ACHN (cell line): ENCODE results near the gene NSUN2.
"Not testable (repeated sequence)": the region's sequence is repeated elsewhere in the genome, so short reads cannot be mapped to it uniquely, and the experiment has no call there.

Experiments
- DNase-seq: peaks from one replicate; pipeline ENCODE4 v3.0.0-alpha.2; 2015
- in situ Hi-C: cut with HindIII; loops from 2 replicates; pipeline ENCODE4 v1.10.0; 2017; ENCODE audit warnings: low sequenced_read_pairs, low pct_ligation_motif_present, low pct_unique_long_range_greater_than_20kb

NSUN2 gene

GRCh38 chr5:6574111-6574510 lies 58.7 kb downstream of the NSUN2 start:
- DNase-seq, result no peak
- in situ Hi-C loops, result no loop called here

GRCh38 chr5:6573651-6574101 lies 59.2 kb downstream of the NSUN2 start:
- in situ Hi-C loops, result no loop called here
- no peak for DNase-seq

DNA sequence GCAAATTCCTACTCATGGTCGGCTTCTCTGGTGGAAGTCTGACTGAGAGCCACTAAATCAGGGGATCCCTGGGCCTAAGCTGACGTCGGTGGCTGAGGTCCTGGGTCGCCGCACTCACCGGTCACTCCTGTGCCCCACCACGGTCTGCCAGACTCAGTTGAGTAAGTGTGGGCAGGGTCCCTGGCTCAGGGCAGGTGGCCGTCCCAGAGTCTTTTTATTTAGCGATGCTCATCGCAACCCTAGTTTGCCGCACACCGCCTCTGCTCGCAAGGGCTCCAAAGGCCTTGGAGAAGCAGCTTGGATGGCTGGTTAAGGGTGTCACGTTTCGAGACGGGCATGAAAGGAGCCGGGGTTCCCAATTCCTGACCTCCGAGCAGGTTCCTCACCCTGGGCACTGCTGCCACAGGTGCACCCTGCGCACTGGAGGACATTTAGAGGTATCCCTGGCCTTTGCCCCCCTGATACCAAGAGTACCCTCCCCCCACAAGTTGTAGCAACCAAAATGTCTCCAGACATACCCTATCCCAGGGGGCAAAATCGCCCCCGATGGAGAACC lies 59.9 kb downstream of the NSUN2 start:
- in situ Hi-C loops, result no loop called here
- DNase-seq, result no peak

DNA sequence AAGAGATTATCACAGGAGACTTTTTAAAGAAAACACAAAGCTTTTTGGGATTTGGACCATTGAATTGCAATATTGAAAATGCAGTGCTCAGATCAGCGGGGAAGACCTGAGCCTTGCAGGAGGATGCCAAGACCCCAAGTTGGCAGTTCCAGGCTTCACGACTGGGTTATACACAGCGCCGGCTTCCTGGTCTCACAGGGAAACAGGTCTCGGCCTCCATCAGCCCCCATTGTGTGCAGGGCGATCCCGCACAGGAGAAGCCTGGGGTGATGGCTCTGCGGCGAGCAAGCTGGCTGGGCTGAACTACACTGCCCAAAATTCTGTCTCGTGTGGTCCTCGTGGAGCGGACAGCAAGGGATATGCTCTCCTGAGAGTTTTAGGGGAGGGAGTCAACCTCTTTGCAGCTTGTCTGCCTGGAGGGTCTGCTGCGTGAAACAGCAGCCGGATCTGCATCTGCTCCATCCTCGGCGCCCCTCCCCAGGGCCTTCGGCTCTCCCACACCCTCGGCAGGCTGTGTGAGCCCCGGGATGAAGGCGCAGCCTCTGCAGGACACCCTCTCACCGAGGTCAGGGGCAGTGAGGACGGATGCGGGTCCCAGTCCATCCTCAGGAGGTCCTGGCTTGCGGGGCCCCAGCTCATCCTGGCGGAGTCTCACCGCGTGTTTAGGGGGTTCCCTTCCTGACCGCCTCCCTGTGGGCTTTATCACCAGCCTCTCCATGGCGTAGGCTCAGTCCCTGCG lies 60.6 kb downstream of the NSUN2 start:
- DNase-seq, result no peak

GRCh38 chr5:6571607-6572006 lies 61.2 kb downstream of the NSUN2 start:
- DNase-seq, in situ Hi-C loops: not testable (repeated sequence)

More for the DNA sequence above, 60.6 kb downstream of the NSUN2 start:
- in situ Hi-C loops, result no loop called here

GRCh38 chr5:6570530-6570929 lies 62.3 kb downstream of the NSUN2 start:
- DNase-seq, result no peak
- in situ Hi-C loops, result no loop called here

DNA sequence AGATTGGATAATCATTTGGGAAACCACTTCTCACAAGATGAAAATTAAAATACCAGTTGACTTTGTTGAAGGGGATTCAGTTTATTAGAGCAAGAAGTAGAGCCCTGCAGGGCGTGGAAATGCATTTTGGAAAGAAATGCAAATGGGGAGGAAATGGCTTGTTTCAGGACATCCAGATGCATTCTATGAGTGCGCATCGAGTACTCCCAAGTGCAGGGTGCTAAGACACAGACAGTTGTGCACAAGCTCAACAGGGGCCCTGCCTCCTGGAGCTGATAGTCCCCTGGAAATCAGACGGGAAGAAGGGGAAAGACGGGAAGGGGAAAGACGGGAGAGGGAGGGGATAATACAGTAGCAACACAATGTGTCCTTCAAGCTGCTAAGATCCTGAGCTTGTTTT lies 64.0 kb downstream of the NSUN2 start:
- in situ Hi-C loops, result no loop called here
- no peak for DNase-seq

- in situ Hi-C loops, result no loop called here
- DNase-seq, result no peak
Measured at GRCh38 chr5:6568383-6568782, 64.5 kb downstream of the NSUN2 start.

DNA sequence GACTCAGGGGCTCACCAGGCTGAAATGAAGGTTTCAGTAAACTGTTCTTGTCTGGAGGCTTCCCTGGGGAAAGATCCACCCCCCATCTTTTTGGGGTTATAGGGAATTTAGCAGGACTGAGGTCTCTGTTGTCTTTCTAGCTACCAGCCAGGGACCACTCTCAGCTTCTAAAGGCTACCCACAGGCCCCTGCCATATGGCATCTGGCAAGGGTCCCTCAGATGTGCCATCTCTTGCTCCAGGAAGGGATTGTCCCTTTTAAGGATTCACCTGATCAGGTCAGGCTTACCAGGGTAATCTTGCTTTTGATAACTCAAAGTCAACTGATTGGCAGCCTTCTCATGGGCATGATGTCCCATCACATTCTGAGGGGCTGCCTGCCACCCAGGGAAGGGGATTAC lies 65.0 kb downstream of the NSUN2 start:
- in situ Hi-C loops, result no loop called here
- no peak for DNase-seq

DNA sequence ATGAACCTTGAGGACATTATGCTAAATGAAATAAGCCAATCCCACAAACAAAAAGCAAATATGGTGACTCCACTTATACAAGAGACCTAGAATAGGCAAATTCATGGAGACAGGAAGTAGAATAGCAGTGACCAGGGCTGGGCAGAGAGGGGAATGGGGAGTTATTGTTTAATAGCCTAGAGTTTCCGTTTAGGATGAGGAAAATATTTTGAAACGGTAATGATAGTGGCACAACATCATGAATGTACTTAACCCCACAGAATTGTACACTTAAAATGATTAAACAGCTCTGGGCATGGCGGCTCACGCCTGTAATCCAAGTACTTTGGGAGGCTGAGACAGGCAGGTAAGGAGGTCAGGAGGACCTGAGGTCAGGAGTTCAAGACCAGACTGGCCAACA lies 65.8 kb downstream of the NSUN2 start:
- no peak for DNase-seq

GRCh38 chr5:6565492-6565891 lies 67.4 kb downstream of the NSUN2 start:
- in situ Hi-C loops, result no loop called here
- no peak for DNase-seq

More for the DNA sequence above, 65.8 kb downstream of the NSUN2 start:
- in situ Hi-C loops, result no loop called here

GRCh38 chr5:6557807-6558575 lies 74.9 kb downstream of the NSUN2 start:
- in situ Hi-C loops, result no loop called here
- no peak for DNase-seq

GRCh38 chr5:6556802-6557102 lies 76.1 kb downstream of the NSUN2 start:
- no peak for DNase-seq
- in situ Hi-C loops, result no loop called here

- in situ Hi-C loops, result no loop called here
- DNase-seq, result no peak
Measured at GRCh38 chr5:6556089-6556801, 76.6 kb downstream of the NSUN2 start.

DNA sequence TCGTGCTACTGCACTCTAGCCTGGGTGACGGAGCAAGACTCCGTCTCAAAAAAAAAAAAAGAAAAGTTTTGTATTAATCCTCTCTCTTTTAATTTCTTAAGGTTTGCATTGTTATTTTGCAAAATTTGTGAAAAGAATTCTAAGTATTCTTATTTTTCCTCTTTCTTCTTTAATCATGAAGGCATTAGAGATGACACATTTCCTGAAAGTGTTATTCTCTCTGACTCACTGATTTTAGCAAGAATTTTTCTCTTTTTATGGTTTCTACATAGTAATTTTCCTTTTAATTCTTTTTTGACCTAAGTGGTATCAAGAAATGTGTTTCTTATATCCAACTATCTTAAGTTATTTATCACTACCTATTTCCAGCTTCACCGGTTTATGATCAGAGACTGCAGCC lies 78.0 kb downstream of the NSUN2 start:
- in situ Hi-C loops, result no loop called here
- DNase-seq, result no peak

DNA sequence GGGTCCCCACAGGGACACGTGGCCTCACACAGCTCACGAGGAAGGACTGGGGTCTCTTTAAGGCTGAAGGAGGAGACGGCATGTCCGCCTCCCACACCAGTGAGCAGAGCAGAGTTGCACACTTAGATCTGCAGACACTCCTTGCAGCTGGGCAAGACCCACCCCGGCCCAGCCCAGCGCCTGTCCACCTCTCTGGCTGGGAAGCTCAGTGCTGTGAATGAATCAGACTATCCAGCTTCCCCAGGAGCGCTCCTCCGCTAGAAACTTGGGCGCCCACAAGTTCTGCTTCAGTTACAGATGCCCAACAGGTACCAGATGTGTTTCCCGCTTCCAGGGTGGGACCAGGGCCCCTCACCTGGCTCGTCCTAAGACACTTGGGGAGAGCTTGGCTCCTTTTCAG lies 78.9 kb downstream of the NSUN2 start:
- DNase-seq, result no peak
- in situ Hi-C loops, result no loop called here

DNA sequence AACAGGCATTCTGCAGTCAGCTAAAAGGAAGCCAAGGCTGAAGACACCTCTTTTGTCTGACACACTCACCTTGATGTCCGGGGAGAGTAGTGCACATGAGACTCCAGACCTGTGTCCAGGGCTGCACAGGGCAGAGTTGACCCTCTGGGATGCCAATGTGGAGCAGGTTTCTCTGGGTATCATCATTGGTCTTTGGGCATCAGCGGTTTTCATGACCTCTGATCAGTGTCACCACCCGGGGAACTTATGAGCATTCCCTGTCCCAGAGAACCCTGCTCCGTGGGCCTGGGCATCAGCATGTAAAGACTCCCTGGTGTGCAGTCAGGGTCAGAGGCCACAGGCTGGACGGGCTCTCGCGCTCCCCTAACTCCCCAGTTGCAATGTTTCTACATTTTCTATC lies 80.2 kb downstream of the NSUN2 start:
- in situ Hi-C loops, result no loop called here
- DNase-seq, result no peak

- DNase-seq, result no peak
- in situ Hi-C loops, result no loop called here
Measured at GRCh38 chr5:6551955-6552313, 80.9 kb downstream of the NSUN2 start.

DNA sequence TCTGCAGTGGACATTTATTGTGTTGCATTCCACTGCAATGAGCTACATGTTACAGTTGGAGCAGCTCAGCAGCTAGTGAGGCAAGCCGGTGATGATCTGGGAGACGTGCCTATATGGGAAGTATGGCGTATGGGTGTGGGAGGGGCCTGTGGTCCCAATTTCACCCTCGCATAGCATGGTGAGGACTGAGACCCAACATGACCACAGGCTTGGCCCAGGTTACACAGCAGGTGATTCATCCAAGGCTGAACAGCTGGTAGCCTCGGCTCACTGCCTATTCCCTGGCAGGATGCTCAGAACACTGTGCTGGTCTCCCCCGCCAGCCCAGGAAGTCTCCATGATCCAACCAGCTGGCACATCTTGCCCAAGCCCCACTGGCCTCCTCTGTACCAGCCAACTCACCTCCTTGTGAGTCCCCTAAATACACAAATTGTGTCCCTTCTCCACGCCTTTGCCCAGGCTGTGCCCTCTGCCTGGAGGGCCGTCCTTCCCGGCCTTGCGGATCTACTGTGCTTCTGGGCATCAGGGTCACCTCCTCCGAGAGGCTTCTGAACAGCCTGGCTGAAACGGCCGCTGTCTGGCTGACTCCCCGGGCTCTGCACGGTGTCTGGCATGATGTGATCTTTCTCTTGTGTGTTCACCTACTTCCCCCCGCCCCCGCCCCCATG lies 81.4 kb downstream of the NSUN2 start:
- in situ Hi-C loops, result no loop called here
- DNase-seq, result no peak
